ENCODE results near the gene TMCO5A. TPM values are rescaled to one million over a fixed set of nuclear protein-coding genes. Genes with fewer than 3 reads are reported as not detected.

Gene TMCO5A
- total RNA-seq, 2 donors from 2014 or later, result not detected

GRCh38 chr15:37981201-37981600 is 46.8 kb downstream of the TMCO5A start:
- Mint-ChIP-seq H3K4me3 (no peak overlapping the region), H3K9me3 (no peaks in the 10 kb centered on the region), H3K4me1 (no peaks in the 10 kb centered on the region), H3K27me3 (ENCODE audit: insufficient read depth) (no peaks in the 10 kb centered on the region), H3K36me3 (ENCODE audit: low read depth) (no peaks in the 10 kb centered on the region), H3K27ac (no peak overlapping the region)
- Histone ChIP-seq H3K9me3 (ENCODE audit: control insufficient read depth, low read length) (no peaks in the 10 kb centered on the region), H3K4me1 (ENCODE audit: control insufficient read depth, insufficient read depth, low read length) (no peaks in the 10 kb centered on the region), H3K4me3 (ENCODE audit: low read length) (no peak overlapping the region), H3K9ac (ENCODE audit: extremely low read depth, low read length, poor library complexity, severe bottlenecking) (no peak overlapping the region), H3K36me3 (ENCODE audit: control insufficient read depth, insufficient read depth, low read length) (no peaks in the 10 kb centered on the region), H3K27ac (ENCODE audit: low read depth, low read length) (no peak overlapping the region), H3K27me3 (ENCODE audit: control insufficient read depth, insufficient read depth, low read length, poor library complexity, severe bottlenecking) (no peaks in the 10 kb centered on the region)
- TF ChIP-seq, protein P1, sequence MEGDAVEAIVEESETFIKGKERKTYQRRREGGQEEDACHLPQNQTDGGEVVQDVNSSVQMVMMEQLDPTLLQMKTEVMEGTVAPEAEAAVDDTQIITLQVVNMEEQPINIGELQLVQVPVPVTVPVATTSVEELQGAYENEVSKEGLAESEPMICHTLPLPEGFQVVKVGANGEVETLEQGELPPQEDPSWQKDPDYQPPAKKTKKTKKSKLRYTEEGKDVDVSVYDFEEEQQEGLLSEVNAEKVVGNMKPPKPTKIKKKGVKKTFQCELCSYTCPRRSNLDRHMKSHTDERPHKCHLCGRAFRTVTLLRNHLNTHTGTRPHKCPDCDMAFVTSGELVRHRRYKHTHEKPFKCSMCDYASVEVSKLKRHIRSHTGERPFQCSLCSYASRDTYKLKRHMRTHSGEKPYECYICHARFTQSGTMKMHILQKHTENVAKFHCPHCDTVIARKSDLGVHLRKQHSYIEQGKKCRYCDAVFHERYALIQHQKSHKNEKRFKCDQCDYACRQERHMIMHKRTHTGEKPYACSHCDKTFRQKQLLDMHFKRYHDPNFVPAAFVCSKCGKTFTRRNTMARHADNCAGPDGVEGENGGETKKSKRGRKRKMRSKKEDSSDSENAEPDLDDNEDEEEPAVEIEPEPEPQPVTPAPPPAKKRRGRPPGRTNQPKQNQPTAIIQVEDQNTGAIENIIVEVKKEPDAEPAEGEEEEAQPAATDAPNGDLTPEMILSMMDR (conservative IDR thresholded peaks at IDR 0.05), result no peak
- no peak for DNase-seq
- WGBS, 2 experiments (ENCODE audit: insufficient coverage in 1 of 2, insufficient read length in 1 of 2), result 94 to 96% methylated on average over 4 to 5 of the region's 5 CpGs

DNA sequence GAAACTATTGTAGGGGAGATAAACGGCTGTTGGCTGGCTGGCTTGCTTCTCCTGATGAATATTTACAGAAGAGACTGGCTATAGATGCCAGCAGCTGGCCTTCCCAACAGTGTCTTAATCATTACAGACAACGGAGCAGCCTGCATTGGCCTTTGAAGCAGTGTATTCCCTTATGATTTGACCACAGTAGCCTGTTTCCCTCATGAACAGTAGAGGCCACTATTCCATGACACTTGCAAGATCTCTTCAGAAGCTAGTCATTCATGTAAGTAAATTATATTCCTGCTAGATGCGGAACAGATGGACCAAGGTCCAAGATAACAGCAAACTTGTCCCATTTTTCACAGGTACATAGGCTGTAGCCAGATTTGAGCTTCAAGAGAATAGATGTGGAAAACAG is 47.3 kb downstream of the TMCO5A start:
- TF ChIP-seq, protein P1 (conservative IDR thresholded peaks at IDR 0.05), result peak; percentile 69
- WGBS, 2 experiments (ENCODE audit: insufficient coverage in 1 of 2, insufficient read length in 1 of 2), result 65 to 84% methylated on average over 2 to 3 of the region's 3 CpGs
- H3K27ac ChIP-seq (ENCODE audit: low read depth, low read length), result no peak overlapping the region

GRCh38 chr15:37984368-37984767 is 49.9 kb downstream of the TMCO5A start:
- DNase-seq, result no peak
- Mint-ChIP-seq H3K4me1 (no peaks in the 10 kb centered on the region), H3K27ac (no peak overlapping the region), H3K9me3 (peaks cover 12% of the 10 kb centered on the region), H3K4me3 (no peak overlapping the region), H3K27me3 (ENCODE audit: insufficient read depth) (no peaks in the 10 kb centered on the region), H3K36me3 (ENCODE audit: low read depth) (no peaks in the 10 kb centered on the region)
- WGBS, 2 experiments (ENCODE audit: insufficient coverage in 1 of 2, insufficient read length in 1 of 2), result 100% methylated on average over 1 of the region's 1 CpG; no CpG with 5 or more reads in 1 of the 2 experiments
- TF ChIP-seq, protein P1 (conservative IDR thresholded peaks at IDR 0.05), result no peak
- Histone ChIP-seq H3K9me3 (ENCODE audit: control insufficient read depth, low read length) (peaks cover 16% of the 10 kb centered on the region), H3K9ac (ENCODE audit: extremely low read depth, low read length, poor library complexity, severe bottlenecking) (no peak overlapping the region), H3K36me3 (ENCODE audit: control insufficient read depth, insufficient read depth, low read length) (no peaks in the 10 kb centered on the region), H3K27ac (ENCODE audit: low read depth, low read length) (no peak overlapping the region), H3K4me3 (ENCODE audit: low read length) (no peak overlapping the region), H3K27me3 (ENCODE audit: control insufficient read depth, insufficient read depth, low read length, poor library complexity, severe bottlenecking) (no peaks in the 10 kb centered on the region), H3K4me1 (ENCODE audit: control insufficient read depth, insufficient read depth, low read length) (no peaks in the 10 kb centered on the region)

More for the DNA sequence above, 47.3 kb downstream of the TMCO5A start:
- H3K36me3 Mint-ChIP-seq (ENCODE audit: low read depth), result no peaks in the 10 kb centered on the region
- H3K4me1 Mint-ChIP-seq, result no peaks in the 10 kb centered on the region
- Histone ChIP-seq H3K4me1 (ENCODE audit: control insufficient read depth, insufficient read depth, low read length) (no peaks in the 10 kb centered on the region), H3K4me3 (ENCODE audit: low read length) (no peak overlapping the region), H3K9me3 (ENCODE audit: control insufficient read depth, low read length) (no peaks in the 10 kb centered on the region), H3K9ac (ENCODE audit: extremely low read depth, low read length, poor library complexity, severe bottlenecking) (no peak overlapping the region), H3K27me3 (ENCODE audit: control insufficient read depth, insufficient read depth, low read length, poor library complexity, severe bottlenecking) (no peaks in the 10 kb centered on the region), H3K36me3 (ENCODE audit: control insufficient read depth, insufficient read depth, low read length) (no peaks in the 10 kb centered on the region)
- no peak overlapping the region for H3K4me3 Mint-ChIP-seq
- DNase-seq, result no peak
- no peak overlapping the region for H3K27ac Mint-ChIP-seq
- no peaks in the 10 kb centered on the region for H3K27me3 Mint-ChIP-seq (ENCODE audit: insufficient read depth)
- no peaks in the 10 kb centered on the region for H3K9me3 Mint-ChIP-seq
